ENCODE results near the gene BTG1.
"Not testable (repeated sequence)": the region's sequence is repeated elsewhere in the genome, so short reads cannot be mapped to it uniquely, and the experiment has no call there.

The BTG1 gene

GRCh38 chr12:92147491-92147890 is 1.8 kb upstream of the BTG1 start:
- no peak for DNase-seq

GRCh38 chr12:92146497-92147224 is 1.0 kb upstream of the BTG1 start:
- DNase-seq = no peak

- no peak for DNase-seq
These were observed 240 bp downstream of the BTG1 start for GRCh38 chr12:92145481-92145730.

GRCh38 chr12:92144631-92145480 is 790 bp downstream of the BTG1 start:
- DNase-seq = peak; percentile 56

GRCh38 chr12:92143686-92144630 is 1.7 kb downstream of the BTG1 start:
- DNase-seq = peak; percentile 97

GRCh38 chr12:92143258-92143657 is 2.4 kb downstream of the BTG1 start:
- DNase-seq = no peak

GRCh38 chr12:92142251-92142926 is 3.3 kb downstream of the BTG1 start:
- DNase-seq = no peak

- no peak for DNase-seq
These were observed 4.0 kb downstream of the BTG1 start for GRCh38 chr12:92141591-92142121.

- no peak for DNase-seq
These were observed 4.6 kb downstream of the BTG1 start for GRCh38 chr12:92140896-92141536.

- DNase-seq = no peak
These were observed 5.5 kb downstream of the BTG1 start for GRCh38 chr12:92140156-92140555.

- DNase-seq = no peak
These were observed 6.0 kb downstream of the BTG1 start for GRCh38 chr12:92139634-92140150.

GRCh38 chr12:92138626-92139025 is 7.0 kb downstream of the BTG1 start:
- DNase-seq = no peak

GRCh38 chr12:92138144-92138543 is 7.5 kb downstream of the BTG1 start:
- no peak for DNase-seq

GRCh38 chr12:92136965-92137721 is 8.5 kb downstream of the BTG1 start:
- peak; percentile 93 for DNase-seq

- DNase-seq = no peak
These were observed 9.5 kb downstream of the BTG1 start for GRCh38 chr12:92136026-92136730.

- DNase-seq = not testable (repeated sequence)
These were observed 10.1 kb downstream of the BTG1 start for GRCh38 chr12:92135541-92135940.

- peak; percentile 91 for DNase-seq
These were observed 10.9 kb downstream of the BTG1 start for GRCh38 chr12:92134638-92135274.

GRCh38 chr12:92133795-92134637 is 11.6 kb downstream of the BTG1 start:
- DNase-seq = no peak

All from fibroblast of skin of abdomen (primary cell).